GM21619 (cell line): ENCODE results near the gene ASB5.

ENCODE experiments used
- ATAC-seq: cut with Tn5 transposase; IDR thresholded peaks from one replicate; pipeline ENCODE4 v1.9.1; 2021; ENCODE audit not compliant: unreplicated experiment

ASB5 gene

GRCh38 chr4:176185051-176185450 lies 84.0 kb downstream of the ASB5 start:
- ATAC-seq: no peak
